Stomach (tissue), 9 donors: ENCODE data around the gene CLEC16A. TPM values are rescaled to one million over a fixed set of nuclear protein-coding genes. Genes with fewer than 3 reads are reported as not detected.

Experiments used
- DNase-seq, 2 donors: peaks; one replicate each; pipeline versions ENCODE4 v3.0.0 to v3.0.0-alpha.2; 2013 to 2019
- H3K27ac ChIP-seq, 5 donors: fragments of 200-600 bp in 4 of 5; sonication (generic) in 4 of 5; one replicate each; pipeline ENCODE4 v1.5.1; 2013 to 2019; ENCODE audit warnings: mild to moderate bottlenecking in 1 of 5, moderate library complexity in 1 of 5
- H3K27me3 ChIP-seq, 3 donors: fragments of 200-600 bp; sonication (generic); one replicate each; pipeline ENCODE4 v1.5.1; 2017 to 2019; ENCODE audit warnings: mixed run types in 1 of 3
- H3K36me3 ChIP-seq, 4 donors: fragments of 200-600 bp; sonication (generic); 1 replicate in 3 of 4; 2 replicates in 1 of 4; pipeline ENCODE4 v1.5.1; 2016 to 2019
- H3K4me1 ChIP-seq, 4 donors: fragments of 200-600 bp; sonication (generic); one replicate each; pipeline ENCODE4 v1.5.1; 2016 to 2019
- H3K4me3 ChIP-seq, 4 donors: fragments of 200-600 bp; sonication (generic) in 3 of 4; one replicate each; pipeline ENCODE4 v1.5.1; 2016 to 2019; ENCODE audit warnings: mild to moderate bottlenecking in 1 of 4
- H3K9me3 ChIP-seq, 4 donors: fragments of 200-600 bp; sonication (generic); one replicate each; pipeline ENCODE4 v1.5.1; 2016 to 2019
- EP300 ChIP-seq: sonication (generic); formaldehyde crosslinking; IDR thresholded peaks from one replicate; pipeline ENCODE4 v1.6.1; 2017; ENCODE audit warnings: antibody characterized with exemption
- POLR2A ChIP-seq, 4 donors: fragments of 450-650 bp; IDR thresholded peaks; one replicate each; pipeline ENCODE4 v1.6.1; 2016; ENCODE audit warnings: antibody characterized with exemption in 4 of 4, control low read depth in 2 of 4, mild to moderate bottlenecking in 1 of 4, moderate library complexity in 1 of 4
- POLR2AphosphoS5 ChIP-seq, 3 donors: sonication (generic); formaldehyde crosslinking; IDR thresholded peaks; one replicate each; pipeline ENCODE4 v1.6.1; 2016; ENCODE audit warnings: antibody characterized with exemption in 3 of 3
- WGBS, 5 donors: extraction: QIAGEN DNeasy Blood & Tissue Kit in 3 of 5; methylation state at CpG; one replicate each; pipeline versions ENCODE4 v1.1.5 to v1.1.7; 2013 to 2018; 5-methylcytosine and 5-hydroxymethylcytosine counted together
- intact Hi-C: fragments of 100-400 bp; cut with DNase I; formaldehyde crosslinking; loops from one replicate; pipeline ENCODE4 v1.15.1; 2023; ENCODE audit warnings: low total_unique reads
- polyA plus RNA-seq, 3 donors: library from polyadenylated mRNA; stranded (reverse); fragments of 200-250 nt; gene quantifications; one replicate each; pipeline ENCODE4 v1.2.3, GENCODE V29; 2013
- total RNA-seq, 5 donors: library from RNA; depleted of rRNA; stranded (reverse); fragments of >200 nt; gene quantifications; one replicate each; pipeline versions ENCODE4 v1.1.0 to v1.2.3, GENCODE V29; 2014 to 2016
- TF ChIP-seq, protein P1 (sequence below), 7 experiments: fragments of 450-650 bp in 4 of 7; fragments of 200-600 bp in 3 of 7; sonication (generic) in 3 of 7; IDR thresholded peaks; one replicate each; pipeline ENCODE4 v1.5.1; 2016 to 2019; ENCODE audit warnings: antibody characterized with exemption in 7 of 7, control low read depth in 2 of 7, mild to moderate bottlenecking in 1 of 7
- donor health status: healthy with polysubstance abuse.
- donor health status: Bipolar disorder and iron deficiency.
- donor health status: healthy.

Gene CLEC16A
- total and polyA plus RNA-seq, 8 donors: 5.8 to 176 (median 21.8) TPM

DNA sequence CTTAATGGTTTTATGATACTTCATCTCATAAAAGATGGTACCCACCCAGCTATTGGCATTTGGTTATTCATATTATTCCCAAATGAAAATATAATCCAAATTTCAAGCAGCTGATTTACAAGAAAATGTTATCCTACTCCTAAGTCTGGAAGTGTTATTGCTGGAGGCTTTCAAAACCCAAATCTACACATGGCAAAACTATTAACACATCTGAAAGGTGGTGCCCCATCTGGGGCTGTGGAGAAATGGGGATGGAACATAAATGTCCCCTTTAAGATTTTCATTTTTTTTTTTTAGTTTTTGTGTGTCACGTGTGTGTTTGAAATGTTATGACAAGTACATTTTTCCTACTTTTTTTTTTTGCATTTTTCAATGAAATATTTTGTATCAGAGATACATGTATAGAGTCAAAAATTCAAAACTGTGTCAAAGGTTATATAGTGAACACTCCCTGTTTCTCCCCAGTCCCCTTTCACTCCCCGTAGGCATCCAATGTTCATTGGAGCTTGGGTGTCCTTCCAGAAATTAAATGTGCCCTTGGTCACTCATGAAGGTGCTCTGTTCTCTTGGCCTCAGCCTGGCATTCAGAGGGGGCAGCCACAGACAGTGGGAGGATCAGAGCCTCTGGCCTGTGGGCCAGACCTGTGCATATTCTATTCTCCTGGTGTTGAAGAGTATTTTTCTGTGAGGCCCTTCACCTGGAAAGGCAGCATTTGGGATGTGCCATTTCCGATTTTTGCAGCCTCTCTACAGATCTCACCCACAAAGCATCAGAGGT lies 79.1 kb downstream of the CLEC16A start:
- H3K4me1 ChIP-seq: no peaks in the 10 kb centered on the region
- TF ChIP-seq, protein P1, sequence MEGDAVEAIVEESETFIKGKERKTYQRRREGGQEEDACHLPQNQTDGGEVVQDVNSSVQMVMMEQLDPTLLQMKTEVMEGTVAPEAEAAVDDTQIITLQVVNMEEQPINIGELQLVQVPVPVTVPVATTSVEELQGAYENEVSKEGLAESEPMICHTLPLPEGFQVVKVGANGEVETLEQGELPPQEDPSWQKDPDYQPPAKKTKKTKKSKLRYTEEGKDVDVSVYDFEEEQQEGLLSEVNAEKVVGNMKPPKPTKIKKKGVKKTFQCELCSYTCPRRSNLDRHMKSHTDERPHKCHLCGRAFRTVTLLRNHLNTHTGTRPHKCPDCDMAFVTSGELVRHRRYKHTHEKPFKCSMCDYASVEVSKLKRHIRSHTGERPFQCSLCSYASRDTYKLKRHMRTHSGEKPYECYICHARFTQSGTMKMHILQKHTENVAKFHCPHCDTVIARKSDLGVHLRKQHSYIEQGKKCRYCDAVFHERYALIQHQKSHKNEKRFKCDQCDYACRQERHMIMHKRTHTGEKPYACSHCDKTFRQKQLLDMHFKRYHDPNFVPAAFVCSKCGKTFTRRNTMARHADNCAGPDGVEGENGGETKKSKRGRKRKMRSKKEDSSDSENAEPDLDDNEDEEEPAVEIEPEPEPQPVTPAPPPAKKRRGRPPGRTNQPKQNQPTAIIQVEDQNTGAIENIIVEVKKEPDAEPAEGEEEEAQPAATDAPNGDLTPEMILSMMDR (IDR thresholded peaks at IDR 0.05): no peak
- TF ChIP-seq POLR2AphosphoS5 (IDR thresholded peaks at IDR 0.05): no peak
- TF ChIP-seq EP300: no peak
- no peak for TF ChIP-seq POLR2A (IDR thresholded peaks at IDR 0.05)
- WGBS, 5 donors: 90 to 94% (median 93%) methylated on average over 3 of the region's 3 CpGs
- H3K27ac ChIP-seq: no peak overlapping the region
- DNase-seq: no peak
- H3K27me3 ChIP-seq: no peaks in the 10 kb centered on the region
- H3K9me3 ChIP-seq: peaks cover 0 to 15% (median 0%) of the 10 kb centered on the region in 4 donors
- H3K4me3 ChIP-seq: no peak overlapping the region
- H3K36me3 ChIP-seq: peaks cover 25 to 74% (median 65%) of the 10 kb centered on the region in 4 donors
- intact Hi-C loops: no loop called here

DNA sequence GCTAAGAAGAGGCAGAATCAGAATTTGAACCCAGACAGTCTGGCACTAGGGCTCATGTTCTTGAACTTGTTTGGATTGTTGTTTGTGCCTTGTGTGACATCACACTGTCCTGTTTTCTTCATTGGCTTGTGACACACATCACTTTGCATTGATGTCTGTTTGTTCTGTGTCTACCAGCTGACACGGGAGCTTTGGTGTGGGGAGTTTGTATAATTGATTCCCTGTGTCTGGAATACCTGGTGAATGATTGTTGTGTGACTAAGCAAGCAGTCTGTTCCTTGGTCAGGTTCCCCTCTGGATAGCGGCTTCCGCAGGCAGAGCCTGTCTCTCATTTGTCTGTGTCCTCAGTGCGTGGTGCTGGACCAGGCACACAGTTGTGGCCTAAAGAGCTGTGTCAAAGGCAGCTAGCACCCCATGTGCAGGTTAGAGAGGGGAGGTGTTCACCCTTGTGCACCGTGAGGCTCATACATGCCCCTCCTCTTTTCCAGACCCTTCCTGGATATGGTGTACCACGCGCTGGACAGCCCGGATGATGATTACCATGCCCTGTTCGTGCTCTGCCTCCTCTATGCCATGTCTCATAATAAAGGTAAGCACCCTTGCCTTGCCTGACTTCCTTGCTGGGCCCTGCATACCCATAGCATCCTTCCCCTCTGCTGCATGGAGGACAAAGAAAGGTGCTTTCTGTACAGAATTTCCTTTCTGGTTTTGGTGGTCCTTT lies 80.1 kb downstream of the CLEC16A start:
- H3K4me1 ChIP-seq: no peaks in the 10 kb centered on the region
- intact Hi-C loops: no loop called here
- peaks cover 0 to 15% (median 0%) of the 10 kb centered on the region in 4 donors for H3K9me3 ChIP-seq
- TF ChIP-seq POLR2AphosphoS5 (IDR thresholded peaks at IDR 0.05): no peak
- TF ChIP-seq EP300: no peak
- TF ChIP-seq, protein P1 (IDR thresholded peaks at IDR 0.05): no peak
- no peak for TF ChIP-seq POLR2A (IDR thresholded peaks at IDR 0.05)
- peaks cover 25 to 82% (median 71%) of the 10 kb centered on the region in 4 donors for H3K36me3 ChIP-seq
- no peaks in the 10 kb centered on the region for H3K27me3 ChIP-seq
- DNase-seq: no peak
- WGBS, 5 donors: 83 to 96% (median 92%) methylated on average over 9 of the region's 9 CpGs
- H3K27ac ChIP-seq: no peak overlapping the region
- H3K4me3 ChIP-seq: no peak overlapping the region

DNA sequence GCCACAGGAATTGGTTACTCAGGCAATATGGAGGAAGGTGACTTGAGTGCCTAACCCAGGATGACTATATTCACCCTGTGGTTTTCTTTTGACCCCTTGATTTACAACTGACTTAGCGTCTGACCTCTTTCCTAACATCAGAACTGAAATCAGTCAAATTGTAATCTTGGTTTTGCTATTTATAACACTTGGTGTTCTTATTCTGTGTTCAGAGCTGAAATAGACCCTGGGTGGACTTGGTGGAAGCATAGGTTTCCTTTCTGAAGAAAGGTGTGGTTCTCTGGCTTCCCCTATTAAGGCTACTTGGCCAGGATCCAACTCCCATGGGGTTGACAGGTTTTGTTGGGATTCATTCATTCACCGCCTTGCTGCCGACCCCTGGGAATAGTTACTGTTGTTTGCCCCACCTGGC lies 80.8 kb downstream of the CLEC16A start:
- no peaks in the 10 kb centered on the region for H3K27me3 ChIP-seq
- H3K36me3 ChIP-seq: peaks cover 24 to 81% (median 71%) of the 10 kb centered on the region in 4 donors
- intact Hi-C loops: no loop called here
- TF ChIP-seq POLR2AphosphoS5 (IDR thresholded peaks at IDR 0.05): no peak
- WGBS, 5 donors: 86 to 92% (median 90%) methylated on average over 3 of the region's 3 CpGs
- no peak overlapping the region for H3K4me3 ChIP-seq
- no peak for DNase-seq
- no peaks in the 10 kb centered on the region for H3K4me1 ChIP-seq
- peaks cover 0 to 15% (median 0%) of the 10 kb centered on the region in 4 donors for H3K9me3 ChIP-seq
- H3K27ac ChIP-seq: no peak overlapping the region

DNA sequence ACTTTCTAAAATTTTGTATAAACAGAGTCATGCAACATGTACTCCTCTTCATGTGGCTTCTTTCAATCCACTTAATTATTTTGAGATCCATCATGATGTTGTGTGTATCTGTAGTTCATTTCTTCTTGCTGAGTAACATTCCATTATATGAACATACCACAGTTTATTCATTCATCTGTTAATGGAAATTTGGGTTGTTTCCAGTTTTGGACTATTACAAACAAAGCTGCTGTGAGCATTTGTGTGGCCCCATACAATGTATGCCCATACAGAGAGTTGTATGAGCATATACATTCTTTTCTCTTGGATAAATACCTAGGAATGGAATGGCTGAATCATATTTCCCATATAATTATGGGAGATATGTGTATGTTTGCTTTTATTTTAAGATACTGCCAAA lies 85.6 kb downstream of the CLEC16A start:
- H3K9me3 ChIP-seq: peaks cover 0 to 15% (median 0%) of the 10 kb centered on the region in 4 donors
- no peak for DNase-seq
- H3K4me1 ChIP-seq: peaks cover 5 to 33% (median 15%) of the 10 kb centered on the region in 4 donors
- no peak for TF ChIP-seq POLR2AphosphoS5 (IDR thresholded peaks at IDR 0.05)
- TF ChIP-seq POLR2A (IDR thresholded peaks at IDR 0.05): no peak
- no peak for TF ChIP-seq EP300
- TF ChIP-seq, protein P1 (IDR thresholded peaks at IDR 0.05): no peak
- H3K4me3 ChIP-seq: no peak overlapping the region
- intact Hi-C loops: no loop called here
- no peaks in the 10 kb centered on the region for H3K27me3 ChIP-seq
- peaks cover 19 to 85% (median 64%) of the 10 kb centered on the region in 4 donors for H3K36me3 ChIP-seq
- H3K27ac ChIP-seq: no peak overlapping the region
